GM12878 (cell line): Measurements from ENCODE around the gene RHOB.

Experiments used
- CTCF ChIP-seq, 3 experiments: IDR thresholded peaks in 2 of 3; conservative IDR thresholded peaks in 1 of 3; 2 replicates each; pipeline ENCODE4 v1.5.1; 2011; ENCODE audit warnings: low read depth in 3 of 3, low read length in 3 of 3, mild to moderate bottlenecking in 3 of 3, control low read depth in 2 of 3, moderate library complexity in 2 of 3, inconsistent platforms in 1 of 3, mixed read lengths in 1 of 3; ENCODE audit not compliant: control insufficient read depth in 2 of 3, insufficient read depth in 1 of 3; ENCODE audit errors: extremely low read depth in 1 of 3
- POLR2A ChIP-seq: IDR thresholded peaks from 2 replicates; pipeline ENCODE4 v1.6.1; 2011; ENCODE audit warnings: low read depth, mild to moderate bottlenecking, low read length

- no peak for TF ChIP-seq POLR2A
- no peak for TF ChIP-seq CTCF (IDR thresholded peaks at IDR 0.05 in 2 of 3, conservative IDR thresholded peaks at IDR 0.05 in 1 of 3; ENCODE audit: control insufficient read depth in 2 of 3, extremely low read depth in 1 of 3, insufficient read depth in 1 of 3, low read depth in 3 of 3, low read length in 3 of 3)
Measured at GRCh38 chr2:20418519-20418918, 28.4 kb upstream of the RHOB start.
